GM18907 (cell line): Measurements from ENCODE around the gene BZW2.
"Not testable (repeated sequence)": the region's sequence is repeated elsewhere in the genome, so short reads cannot be mapped to it uniquely, and the experiment has no call there.

ENCODE experiments used
- ATAC-seq: cut with Tn5 transposase; IDR thresholded peaks from one replicate; pipeline ENCODE4 v1.9.1; 2021; ENCODE audit warnings: mild to moderate bottlenecking, moderate library complexity; ENCODE audit not compliant: unreplicated experiment

BZW2 gene

DNA sequence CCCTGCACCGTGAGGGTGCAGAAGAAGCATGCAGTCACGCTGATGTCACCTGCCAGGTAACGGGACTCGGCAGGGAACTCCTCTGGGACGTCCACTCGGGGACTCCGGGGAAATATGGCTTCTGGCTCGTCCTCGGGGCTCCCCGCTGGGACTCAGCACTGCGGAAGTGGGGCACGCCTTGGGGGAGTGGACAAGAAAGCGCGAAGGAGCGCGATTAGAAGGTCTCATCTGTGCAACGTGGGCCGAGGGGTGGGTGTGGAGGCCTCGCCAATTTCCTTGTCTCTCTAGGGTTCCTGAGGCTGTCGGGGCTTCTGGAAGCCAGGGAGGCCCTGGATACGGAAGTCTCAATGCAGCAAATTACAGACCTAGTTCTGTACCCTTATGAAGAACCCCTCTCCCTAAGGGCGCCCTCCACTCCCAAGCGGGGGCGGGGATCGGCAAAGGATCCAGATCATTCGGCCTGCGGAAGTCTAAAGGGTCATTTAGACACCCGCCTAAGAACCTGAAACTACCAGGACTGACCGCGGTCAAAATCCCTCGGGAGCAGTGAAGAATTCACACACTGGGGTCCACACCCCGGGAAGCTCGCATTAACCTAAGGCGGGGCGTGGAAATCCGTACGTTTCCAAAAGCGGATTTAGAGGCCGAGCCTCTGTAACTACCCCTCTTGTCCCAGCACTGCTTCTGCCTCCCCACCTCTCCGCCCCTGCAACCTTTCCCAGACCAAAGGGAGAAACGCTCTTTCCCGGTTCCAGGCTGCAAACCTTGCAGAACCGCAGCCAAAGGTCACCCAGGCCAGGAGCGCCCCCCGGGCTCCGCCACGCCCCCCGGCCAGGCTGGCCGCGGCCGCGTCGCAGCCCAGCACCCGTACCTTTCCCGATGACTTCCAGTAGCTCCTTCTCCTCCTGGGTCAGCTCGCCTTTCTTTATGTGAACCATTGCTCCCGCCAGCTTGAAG lies 1.1 kb upstream of the BZW2 start:
- ATAC-seq: no peak

DNA sequence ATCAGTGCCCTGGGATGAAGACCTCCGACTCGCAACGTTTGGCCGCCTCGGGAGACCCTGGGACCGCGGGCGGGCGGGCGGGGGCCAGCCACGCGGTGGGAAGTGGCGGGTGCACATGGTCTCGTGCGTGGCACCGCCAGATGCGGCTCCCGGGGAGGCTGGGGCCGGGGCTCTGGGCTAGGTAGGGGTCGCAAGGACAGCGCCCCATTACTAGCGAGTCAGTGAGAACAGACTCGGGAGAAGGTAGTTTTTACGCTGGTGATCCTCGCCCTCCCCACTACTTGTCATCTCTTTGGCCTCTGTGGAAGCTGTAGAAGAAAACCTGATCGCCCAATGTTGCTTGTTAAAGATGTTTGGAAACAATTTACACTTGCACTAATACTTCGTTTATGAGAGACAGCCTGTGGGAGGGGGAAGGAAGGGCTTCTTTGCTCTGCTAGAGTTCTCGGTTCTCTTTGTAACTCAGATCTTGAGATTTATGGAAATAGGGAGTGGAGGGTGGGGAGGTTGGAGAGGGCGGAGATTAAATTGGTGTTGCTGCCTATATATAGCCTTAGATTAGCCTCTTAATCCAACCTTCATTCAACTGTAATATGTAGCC lies 591 bp downstream of the BZW2 start:
- ATAC-seq: no peak

DNA sequence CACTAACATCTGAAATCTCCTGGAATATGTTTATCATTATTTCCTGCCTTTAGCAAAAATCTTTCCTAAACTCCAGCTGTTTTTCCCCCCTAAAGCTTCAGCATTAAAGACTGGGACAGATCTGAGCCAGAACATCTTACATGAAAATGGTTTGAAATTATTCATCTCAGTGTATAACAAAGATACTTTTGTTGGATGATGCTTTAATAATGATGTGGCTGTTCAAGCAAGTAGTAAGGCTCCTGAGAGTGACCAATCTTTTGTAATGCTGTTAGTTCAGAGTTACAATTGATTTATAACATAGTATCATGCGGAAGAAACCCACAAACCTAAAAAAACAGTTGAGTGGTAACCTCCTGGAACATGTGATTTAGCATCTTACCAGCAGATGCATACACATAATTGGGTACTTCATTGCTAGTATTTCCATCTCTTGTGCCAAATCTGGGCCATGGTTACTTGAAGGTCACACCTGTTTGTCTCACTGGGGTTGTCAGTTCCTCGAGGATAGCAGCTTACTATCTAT lies 1.5 kb downstream of the BZW2 start:
- no peak for ATAC-seq

DNA sequence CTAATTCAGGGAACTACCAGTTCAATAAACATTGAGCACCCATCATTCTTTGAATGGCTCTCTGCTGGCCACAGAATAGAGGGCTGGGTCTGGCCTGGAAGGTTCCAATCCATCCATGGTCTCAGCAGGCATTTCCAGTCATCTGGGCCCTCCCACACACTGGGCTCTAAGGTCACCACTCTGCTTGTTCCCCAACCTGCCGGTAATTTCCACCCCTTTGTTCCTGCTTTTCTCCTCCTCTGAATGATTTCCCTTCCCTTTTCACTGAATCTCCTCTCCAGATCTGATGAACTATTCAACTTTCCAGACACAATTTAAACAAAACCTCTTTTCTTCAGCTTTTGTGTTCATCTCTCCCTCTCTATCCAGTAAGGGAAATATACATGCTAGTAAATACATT lies 2.6 kb downstream of the BZW2 start:
- no peak for ATAC-seq

DNA sequence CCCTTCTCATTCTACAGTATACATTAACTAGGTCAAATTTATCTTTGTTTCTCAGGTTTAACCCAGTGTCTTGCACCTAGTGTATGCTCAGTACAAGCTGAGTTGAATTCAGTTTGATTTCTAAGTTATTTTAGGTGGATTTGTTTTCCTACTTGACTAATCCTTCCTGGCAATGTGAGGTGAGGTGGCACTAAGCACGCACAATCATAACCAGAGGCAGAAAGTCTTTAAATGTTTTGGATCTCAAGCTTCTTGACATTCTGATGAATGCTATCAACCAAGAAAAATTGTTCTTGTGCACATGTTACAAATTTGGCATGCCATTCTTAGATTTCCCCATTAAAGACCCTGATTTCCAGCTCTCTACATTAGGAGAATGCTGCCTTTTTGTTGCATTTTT lies 3.2 kb downstream of the BZW2 start:
- no peak for ATAC-seq

DNA sequence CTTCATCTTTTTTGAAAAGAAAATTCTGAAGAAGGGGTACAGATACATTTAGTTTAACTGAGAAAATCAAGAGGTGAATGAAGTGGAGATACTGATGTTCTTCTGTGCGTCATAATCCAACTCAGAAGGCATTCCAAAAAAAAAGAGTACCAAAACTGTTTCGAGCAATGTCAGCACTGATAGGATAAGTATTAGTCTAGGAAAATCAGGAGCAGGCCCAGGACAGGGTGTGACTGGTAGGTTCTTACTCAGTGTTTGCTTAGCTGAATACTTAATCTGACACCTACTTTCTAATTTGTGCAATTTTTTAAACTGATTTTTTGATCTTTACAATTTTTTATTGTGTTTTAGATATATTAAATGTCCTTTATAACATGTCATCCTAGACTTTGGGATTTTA lies 4.3 kb downstream of the BZW2 start:
- ATAC-seq: no peak

DNA sequence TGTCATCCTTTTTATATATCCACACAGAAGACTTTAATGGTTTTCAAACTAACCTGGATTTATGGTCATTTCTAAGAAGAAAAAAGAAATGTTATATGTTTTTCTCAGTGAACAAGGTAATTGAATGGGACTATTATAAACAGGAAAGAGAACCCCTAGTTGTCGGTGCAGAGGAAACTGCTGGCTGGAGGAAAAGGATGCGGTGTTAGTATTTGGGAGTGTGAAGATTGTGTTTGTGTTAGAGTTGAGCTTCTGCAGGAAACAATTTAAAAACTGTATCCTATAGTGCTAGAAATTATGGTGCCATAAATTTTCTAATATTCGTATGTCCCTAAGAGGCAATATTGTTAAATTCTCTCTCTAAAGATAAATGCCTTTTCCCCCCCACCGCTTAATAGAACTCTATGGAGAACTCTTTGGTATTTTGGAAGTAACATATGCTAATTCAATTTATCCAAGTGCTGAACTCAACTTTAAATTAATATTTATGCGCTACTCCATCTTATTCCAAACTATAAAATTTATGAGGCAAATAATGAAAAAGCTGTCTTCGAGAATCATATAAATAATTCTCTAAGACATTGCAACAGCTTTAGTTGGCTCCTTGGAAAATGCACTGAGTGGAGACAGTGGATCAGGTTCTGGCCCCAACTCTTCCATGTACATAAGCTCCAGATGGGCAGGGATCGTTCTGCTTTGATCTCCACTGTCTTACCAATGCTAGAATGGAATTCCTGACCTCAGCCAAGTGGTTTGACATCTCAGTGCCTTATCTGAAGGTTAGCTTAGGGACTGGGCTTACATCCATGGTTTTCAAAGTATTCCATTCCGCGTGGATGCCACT lies 5.6 kb downstream of the BZW2 start:
- ATAC-seq: no peak

DNA sequence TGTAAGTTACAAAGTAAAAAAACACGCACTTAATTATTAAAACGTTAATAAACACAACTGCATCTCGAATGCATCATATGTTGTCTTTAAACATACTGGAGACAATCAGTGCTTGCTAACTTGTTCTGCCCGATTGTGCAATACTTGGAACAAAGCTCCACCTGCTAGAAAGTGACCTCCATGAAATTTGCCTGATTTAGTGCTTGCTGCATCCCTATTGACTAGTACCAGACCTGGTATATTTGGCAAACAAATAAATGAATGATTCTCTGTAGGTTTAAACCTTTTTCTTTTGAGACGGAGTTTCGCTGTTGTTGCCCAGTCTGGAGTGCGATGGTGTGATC lies 6.2 kb downstream of the BZW2 start:
- ATAC-seq: no peak

DNA sequence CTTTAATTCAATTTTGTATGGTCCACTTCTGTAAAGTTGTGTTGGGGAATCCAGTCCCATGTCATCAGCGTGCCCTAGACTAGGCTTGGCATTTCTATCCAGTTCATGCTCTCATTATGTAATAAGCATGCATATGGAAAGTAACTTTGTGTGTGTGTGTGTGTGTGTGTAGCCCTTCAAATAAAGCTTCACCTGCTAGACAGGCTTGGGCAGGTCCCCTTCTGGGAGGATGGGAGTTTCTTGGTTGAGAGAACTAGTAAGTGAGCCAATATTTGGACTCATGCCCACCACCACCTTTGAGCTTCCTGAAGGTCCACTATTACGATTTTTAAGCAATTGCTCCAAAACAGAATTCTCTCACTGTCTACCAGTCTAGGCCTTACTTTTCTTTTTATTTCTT lies 6.9 kb downstream of the BZW2 start:
- ATAC-seq: no peak

DNA sequence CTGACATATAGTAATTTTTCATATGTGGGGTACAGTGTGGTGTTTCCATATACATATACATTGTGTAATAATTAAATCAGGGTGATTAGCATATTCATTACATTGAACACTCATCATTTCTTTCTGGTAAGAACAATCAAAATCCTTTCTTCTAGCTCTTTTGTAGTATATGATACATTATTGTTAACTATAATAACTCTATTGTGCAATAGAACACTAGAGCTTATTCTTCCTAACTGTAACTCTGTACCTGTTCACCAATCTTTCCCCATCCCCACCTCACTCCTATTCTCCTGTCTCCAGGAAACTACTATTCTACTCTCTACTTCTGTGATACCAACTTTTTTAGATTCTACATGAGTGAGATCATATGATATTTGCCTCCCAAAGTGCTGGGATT lies 9.4 kb downstream of the BZW2 start:
- ATAC-seq: no peak

DNA sequence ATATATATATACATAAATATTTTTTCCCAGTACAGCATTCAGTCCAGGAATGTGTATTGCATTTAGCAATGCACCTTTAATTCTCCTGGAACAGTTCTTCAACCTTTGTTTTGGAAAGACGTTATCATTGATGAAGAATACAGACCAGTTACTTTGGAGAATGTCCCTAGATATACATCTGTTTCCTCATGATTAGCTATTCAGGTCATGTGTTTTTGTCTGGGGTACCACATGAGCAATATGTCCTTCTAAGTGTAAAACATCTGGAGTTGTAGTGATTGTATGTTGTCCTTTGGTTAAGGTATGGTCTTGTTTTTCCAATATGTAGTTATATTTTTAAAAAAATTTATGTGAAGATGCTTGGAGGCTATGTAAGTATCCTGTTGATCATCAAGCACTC lies 10.2 kb downstream of the BZW2 start:
- no peak for ATAC-seq

DNA sequence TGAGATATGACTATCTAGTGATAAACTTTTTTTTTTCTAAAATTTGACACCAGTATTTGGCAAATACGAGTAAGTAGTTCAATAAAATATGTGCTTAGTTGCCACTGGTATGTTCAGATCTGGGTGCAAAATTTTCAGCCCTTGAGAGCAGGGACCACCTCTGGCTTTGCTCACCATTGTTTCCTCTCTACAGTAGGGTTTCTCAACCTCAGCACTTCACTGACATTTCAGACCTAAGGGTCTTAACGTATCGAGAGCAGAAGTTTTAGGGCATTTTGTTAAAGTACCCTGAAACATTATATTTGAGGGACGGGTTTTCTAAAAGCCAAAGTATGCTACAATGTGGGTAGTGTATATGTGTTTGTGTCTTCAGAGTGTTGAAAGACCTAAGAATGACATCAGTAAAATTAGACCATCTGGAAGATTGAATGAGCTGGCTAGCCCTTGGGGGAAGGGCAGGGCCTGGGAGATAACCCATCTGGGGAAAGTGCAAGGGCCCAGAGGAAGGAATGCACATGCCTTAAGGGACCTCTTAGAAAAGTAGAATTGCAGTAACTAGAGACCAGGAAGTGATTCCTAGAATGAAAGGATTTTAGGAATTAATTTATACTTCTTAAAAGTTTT lies 11.8 kb downstream of the BZW2 start:
- no peak for ATAC-seq

DNA sequence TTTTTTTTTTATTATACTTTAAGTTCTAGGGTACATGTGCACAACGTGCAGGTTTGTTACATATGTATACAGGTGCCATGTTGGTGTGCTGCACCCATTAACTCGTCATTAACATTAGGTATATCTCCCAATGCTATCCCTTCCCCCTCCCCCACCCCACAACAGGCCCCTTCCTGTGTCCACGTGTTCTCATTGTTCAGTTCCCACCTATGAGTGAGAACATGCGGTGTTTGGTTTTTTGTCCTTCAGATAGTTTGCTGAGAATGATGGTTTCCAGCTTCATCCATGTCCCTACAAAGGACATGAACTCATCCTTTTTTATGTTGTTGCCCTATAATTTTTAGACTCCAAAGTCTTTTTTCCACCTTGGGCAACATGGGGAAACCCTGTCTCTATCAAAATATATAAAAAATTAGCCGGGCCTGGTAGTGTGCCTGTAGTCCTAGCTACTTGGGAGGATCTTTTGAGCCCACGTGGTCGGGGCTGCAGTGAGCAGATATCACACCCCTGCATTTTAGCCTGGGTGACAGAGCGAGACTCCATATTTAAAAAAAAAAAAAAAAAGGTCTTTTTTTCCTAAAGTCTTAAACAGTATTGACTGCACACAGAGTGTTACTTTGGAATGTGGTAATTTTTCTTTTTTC lies 14.0 kb downstream of the BZW2 start:
- not testable (repeated sequence) for ATAC-seq

DNA sequence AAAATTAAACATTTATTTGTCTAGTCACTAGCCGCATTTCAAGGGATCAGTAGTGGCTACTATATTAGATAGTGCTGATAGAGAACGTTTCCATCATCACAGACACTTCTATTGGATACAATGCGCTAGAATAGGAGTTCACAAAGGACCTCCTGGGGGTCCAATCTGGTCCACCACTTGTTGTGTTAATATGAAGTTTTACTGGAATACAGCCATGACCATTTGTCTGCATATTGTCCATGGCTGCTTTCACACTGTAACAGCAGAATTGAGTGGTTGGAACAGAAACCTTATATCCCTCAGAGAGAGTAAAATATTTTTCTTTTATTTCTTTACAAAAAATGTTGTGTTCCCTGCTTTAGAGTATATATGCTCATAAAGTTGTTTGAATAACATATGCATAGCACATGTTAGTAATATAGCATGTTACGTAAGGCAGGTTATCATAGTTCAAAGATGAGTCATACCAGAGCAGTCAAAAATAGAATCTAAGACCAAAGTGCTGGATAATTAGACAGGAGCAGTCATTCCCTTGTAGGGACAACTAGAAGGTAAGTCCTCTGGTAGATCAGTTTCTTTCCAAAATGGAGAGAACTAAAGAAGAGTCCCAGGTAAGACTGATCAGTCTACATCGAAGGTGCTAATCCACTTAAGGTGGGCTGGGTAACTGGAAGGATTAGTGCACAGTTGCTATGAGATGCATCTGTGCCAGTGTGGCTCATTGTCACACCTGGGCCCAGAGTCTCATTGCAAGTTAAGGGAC lies 14.9 kb downstream of the BZW2 start:
- no peak for ATAC-seq

DNA sequence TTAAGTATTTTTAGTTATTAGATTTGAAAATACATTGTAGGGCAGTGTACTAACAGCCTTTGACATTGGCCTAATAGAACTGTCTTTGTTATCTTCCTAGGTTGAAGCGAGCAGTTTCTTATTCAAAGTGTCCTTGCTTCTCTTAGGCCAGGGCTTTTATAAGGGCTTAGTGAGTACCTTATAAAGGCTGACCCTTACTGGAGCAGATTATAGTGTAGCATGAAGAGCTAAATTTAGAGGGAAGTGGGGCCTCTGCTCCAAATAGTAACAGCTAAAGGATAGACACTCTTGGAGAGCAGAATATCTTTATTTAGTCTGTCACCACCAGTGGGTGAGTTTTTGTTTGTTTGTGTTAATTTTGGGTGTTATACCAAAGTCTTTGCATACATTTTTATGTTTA lies 15.9 kb downstream of the BZW2 start:
- no peak for ATAC-seq

DNA sequence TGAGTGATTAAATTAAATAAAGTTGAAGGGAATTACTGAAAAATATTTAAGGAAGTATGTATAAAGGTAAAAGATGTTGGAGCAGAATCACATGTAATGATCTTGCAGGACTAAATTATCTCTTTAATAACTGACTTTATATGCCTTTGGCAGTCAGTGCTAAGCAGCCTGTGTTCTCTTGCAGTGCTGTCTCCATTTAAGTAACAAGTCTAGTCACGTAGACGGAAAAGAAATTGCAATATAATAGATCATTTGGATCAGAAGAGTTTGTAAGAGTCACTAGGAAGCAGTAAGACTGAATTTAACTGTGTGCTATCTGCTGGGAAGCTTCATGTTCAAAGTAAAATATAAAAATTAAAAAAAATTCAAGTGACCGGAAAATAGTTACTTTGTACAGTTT lies 21.4 kb downstream of the BZW2 start:
- ATAC-seq: no peak

DNA sequence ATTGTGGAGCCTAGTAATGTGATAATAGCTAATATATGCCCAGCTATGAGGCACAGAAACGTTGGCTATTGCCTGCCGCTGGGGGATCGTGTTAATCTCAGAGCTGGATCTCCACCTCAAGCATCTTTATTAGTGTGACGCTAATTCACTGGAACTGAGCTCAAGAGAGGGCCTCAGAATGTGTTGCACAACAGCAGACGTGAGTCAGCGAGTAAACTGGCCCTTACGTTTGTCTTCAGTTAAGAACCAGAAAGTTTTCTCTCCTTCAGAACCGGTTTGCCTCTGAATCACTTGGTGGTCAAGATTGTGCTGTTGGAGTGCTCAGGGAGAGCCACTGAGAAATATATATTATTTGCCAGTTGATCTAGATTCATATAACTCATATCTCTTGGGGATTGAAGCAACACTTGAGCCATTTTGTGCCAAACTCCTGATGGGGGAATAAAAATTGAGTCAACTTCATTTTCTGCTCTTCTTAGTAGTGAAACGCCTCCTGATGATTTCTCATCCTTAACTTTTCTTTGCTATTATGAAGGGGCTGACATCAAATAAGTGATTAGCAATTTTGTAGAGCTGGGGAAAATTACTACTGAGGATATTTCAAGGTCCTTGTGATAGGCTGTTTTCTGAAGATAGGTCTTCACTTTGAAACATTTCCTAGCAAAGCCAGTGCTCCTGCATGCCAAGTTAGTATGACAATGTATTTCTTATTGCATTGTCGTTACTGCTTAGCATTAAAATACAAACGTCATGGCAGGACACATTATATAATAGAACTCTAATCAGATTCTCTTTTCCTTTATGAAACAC lies 22.3 kb downstream of the BZW2 start:
- no peak for ATAC-seq

DNA sequence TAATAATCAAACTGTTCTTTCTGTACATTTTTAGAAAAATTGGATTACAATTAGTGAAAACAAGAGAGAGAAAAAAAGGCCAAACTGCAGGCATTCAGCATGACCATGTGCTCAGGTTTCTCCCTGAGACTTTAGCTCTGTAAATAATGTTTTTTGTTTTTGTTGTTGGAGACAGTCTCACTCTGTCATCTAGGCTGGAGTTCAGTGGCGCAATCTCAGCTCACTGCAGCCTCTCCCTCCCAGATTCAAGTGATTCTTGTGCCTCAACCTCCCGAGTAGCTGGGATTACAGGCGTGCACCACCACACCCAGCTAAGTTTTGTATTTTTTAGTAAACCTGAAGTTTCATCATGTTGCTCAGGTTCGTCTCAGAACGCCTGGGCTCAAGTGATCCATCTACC lies 23.0 kb downstream of the BZW2 start:
- no peak for ATAC-seq

DNA sequence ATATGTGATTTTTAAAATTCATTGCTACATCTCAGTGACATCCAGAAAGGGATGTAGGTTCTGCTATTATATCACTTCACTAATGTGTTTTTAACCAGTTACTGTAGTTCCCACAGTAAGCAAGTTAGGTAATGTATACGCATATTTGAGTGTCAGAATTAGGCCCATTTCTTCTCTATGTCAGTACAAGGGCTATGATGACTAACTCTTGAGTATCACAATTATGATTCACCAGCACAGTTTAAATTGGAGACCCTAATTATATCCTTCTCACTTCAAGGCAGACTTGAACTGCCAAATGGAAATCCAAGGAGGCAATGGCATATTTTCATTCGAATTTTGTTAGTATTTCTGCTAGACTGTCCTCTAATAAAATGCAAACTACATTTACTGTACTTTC lies 23.6 kb downstream of the BZW2 start:
- ATAC-seq: no peak
